NCI-H226 (cell line): ENCODE results near the gene GCGR.

Experiments
- DNase-seq: peaks from one replicate; pipeline ENCODE4 v3.0.0-alpha.2; 2015

Gene GCGR

GRCh38 chr17:81812571-81813370 lies 8.8 kb downstream of the GCGR start:
- no peak for DNase-seq

DNA sequence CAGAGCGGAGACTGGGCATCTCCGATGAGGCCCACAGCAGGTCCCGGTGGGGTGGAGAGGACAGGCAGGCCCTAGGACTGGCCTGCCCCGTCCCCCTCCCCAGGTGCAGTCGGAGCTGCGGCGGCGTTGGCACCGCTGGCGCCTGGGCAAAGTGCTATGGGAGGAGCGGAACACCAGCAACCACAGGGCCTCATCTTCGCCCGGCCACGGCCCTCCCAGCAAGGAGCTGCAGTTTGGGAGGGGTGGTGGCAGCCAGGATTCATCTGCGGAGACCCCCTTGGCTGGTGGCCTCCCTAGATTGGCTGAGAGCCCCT lies 9.4 kb downstream of the GCGR start:
- DNase-seq: no peak

- no peak for DNase-seq
Measured at GRCh38 chr17:81813861-81814683, 10.1 kb downstream of the GCGR start.

DNA sequence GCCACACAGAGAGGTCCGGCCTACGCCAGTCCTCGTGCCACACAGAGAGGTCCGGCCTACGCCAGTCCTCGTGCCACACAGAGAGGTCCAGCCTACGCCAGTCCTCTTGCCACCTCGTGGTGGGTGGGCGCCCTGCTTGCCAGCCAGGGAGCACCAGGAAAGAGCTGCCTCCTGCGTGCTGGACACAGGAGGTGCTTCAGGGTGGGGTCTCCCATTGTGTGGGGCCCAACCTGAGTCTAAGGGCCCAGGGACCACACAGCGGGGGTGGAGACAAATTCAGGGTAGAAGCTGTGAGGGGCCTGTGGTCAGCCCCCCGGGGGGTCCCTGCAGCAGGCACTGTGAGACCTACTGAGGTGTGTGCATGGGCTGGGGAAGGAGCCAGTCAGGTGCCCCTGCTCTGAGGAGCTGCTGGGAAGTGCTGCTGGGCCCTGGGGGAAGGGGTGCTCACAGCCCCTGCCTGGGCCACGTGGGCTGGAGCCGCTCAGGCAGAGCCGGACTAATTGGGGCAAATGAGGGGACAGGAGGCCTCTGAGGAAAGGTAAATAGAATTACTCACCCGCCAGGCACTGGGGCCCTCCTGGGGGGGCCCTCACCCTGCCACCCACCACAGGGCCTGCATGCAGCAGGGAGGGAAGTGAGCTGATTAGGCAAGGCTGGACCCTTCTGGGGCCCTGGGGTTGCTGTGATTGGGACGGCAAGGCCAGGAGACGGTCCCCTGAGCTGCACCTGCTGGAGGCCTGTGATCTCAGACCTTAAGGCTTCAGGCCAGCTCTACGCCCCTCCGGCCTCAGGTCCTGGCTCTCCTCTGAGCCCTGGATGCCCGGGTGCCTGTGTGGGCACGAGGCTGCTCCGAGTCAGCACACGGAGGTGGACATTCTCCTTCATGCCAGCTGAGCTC lies 11.0 kb downstream of the GCGR start:
- no peak for DNase-seq

- no peak for DNase-seq
Measured at GRCh38 chr17:81815646-81815986, 11.7 kb downstream of the GCGR start.

- DNase-seq: no peak
Measured at GRCh38 chr17:81817758-81818147, 13.8 kb downstream of the GCGR start.

DNA sequence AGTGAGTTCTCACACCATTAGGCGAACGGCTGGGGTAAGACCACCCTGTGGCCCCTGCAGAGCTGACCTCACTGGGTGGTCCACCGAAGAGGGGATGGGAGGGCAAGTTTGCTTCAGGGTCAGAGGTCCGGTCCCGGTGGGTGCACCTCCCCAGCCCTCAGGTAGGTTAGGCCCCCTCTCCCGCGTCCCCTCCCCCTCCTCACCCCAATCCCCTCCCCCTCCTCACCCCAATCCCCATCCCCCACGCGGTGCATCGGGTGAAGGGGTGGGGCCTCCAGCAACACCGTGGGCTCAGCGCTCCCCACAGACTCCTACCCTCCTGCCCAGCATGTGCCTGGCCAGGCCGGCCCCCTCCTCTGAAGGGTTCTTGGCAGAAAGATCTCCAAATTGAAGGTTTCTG lies 15.8 kb downstream of the GCGR start:
- DNase-seq: no peak

- peak; percentile 39 for DNase-seq
Measured at GRCh38 chr17:81821147-81821546, 17.2 kb downstream of the GCGR start.

DNA sequence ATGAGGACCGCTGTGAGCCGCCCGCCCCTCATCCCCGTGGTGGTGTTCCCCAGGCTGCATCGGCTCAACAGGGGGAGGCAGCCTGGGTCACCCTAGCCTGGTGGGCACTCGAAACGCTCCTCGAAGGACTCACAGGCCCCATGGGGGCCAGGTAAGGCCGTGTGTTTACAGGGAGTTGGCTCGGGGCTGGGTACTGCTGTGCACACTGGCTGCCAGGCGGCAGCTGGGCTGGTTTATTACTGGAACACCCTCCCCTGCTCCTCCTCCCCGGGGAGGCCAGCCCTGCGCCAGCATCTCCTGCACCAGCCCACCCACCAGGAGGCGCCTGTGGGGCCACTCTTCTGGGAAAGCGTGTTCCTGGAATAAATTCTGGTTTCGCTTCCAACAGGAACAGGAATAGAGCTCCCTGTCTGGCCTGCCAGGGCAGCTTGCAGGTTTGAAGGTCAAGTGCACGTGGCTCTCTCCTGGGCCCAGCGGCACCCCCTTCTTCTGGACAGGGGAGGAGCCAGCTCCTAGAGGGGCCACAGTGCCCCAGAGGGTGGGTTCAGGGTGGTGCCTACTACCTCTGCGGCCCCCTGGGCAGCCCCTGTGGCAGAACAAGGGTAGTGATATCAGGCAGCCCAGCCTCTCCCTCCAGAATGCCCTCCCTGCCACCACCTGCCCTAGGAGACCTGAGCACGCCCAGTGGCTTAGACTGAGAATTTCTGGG lies 17.8 kb downstream of the GCGR start:
- peak; percentile 86 for DNase-seq

DNA sequence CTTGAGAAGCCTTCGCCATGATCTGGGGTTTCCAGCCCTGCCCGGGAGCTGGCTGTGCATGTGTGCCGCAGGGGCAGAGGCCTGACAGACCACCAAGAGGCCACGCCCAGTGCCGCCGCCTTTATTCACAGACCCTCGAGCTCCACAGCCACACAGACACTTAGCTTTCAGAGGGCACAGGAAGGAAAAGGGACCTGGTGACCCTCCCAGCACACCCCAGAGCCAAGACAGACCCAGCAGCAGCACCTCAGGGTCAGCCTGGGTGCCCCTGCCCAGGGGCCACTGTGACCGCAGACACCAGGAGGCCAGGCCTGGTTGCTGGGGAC lies 18.3 kb downstream of the GCGR start:
- no peak for DNase-seq

DNA sequence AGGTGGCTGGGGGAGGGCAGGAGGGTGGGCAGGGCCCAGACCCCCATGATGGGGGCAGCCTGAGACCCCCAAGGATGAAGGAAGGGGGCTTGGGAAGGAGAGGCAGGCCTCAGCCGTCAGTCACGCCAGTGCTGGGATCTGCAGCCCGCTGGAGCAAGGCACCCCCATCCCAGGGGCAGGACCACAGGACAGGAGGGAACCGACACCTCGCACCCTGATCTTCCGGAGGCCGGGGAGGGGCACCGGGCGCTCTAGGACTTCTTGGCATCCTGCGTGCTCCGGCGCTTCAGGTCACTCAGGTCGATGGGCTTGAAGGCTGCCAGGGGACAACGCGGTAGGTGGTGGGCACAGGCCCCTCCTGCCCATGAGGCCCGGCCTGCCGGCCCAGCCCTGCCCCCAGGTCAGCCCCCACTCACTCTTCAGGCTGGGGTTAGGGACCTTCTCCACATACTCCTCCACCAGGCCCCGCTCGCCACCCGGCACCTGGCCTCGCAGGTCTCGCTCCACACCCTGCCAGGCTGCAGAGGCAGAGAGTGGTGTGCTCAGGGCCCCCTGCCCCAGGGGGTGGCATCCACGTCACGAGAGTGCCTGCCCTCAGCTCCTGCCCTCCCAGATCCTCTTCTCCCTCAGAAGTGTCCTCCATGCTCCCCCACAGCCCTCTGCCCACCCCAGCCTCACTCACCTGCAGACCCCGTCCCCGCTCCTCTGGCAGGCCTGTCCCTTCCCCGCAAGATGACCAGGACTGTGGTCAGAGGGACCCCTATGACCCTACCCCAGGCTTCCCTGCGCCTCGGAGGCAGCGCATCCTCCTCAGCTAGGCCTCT lies 19.3 kb downstream of the GCGR start:
- no peak for DNase-seq

DNA sequence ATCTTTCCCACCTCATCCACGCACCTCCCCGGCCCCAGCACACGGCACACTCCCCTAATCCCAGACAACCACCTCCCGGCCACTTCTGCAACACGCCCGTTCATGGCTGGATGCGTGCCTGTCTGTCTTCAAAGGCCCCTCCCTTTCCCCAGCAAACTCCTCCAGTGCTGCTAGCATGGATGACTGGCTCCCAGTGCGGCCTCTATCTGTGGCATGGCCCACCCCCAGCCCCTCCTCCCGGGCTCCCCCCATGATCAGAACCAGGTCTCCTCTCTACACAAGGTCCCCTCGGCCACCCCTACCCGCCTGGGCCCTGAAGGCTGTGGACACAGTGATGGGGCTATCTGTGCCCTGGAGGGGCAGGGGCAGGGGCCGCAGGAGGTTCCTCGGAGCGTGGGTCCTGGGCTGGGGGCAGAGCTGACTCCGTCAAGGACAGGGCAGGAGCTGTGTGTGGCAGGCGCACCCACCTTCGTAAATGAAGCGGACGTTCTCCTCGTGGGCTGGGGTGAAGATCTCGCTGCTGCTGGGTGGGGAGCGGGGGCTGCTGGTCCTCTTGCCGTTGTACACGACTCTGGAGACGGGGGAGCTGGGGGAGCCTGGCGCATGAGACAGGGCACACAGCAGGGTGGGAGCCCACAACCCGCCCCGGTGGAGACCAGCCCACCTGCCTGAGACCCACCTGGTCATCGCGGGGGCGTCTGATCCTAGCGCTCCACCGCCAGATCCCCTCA lies 20.0 kb downstream of the GCGR start:
- DNase-seq: no peak

DNA sequence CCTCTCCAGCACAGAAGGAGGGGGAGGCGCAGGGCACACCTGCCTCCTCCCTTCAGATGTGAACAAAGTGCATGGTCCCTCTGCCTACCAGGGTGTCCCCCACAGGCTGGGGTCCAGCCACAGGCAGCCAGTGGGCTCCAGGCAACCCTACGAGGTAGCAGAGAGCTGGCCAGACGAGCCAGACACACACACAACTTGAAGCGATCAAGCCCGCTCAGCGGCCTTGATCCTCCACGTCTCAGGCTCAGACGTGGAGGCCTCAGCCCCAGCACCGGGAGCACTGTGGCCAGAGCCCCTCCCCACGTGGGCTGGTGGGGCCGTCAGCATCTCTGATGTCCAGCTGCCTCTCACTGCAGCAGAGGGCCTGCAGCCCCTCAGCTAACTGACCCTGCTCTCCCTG lies 20.6 kb downstream of the GCGR start:
- no peak for DNase-seq

GRCh38 chr17:81825841-81826466 lies 22.0 kb downstream of the GCGR start:
- DNase-seq: no peak

- no peak for DNase-seq
Measured at GRCh38 chr17:81828656-81829055, 24.7 kb downstream of the GCGR start.

- no peak for DNase-seq
Measured at GRCh38 chr17:81829858-81830257, 25.9 kb downstream of the GCGR start.

- no peak for DNase-seq
Measured at GRCh38 chr17:81831563-81831956, 27.6 kb downstream of the GCGR start.

DNA sequence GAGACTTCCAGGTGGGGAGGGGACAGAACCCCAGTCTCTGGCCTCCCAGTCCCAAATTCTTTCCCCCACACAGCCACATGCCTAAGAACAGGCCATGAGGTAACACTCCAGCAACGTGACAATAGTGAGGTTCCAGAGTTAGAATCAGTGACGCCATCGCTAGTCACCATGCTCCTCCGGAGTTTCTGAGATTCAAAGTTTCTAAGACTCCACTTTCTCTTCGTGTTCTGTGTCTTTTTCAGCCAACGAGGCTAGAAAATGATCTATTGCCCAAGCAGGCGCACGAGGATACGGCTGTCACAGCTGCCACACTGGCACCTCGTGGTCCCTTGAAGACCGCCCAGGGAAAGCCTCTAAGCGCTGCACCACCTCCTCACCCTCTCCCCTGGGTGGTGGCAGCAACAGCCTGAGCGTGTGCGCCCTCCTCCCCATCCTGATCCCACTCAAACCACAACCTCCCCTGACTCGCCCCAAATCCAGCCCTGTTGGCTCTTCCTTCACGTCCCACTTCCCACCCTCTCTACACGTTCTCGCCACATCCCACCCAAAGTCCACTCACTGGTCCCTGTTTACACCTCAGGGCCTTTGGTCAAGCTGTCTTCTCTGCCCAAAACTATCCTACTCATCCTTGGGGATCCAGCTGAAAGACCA lies 28.1 kb downstream of the GCGR start:
- DNase-seq: no peak

DNA sequence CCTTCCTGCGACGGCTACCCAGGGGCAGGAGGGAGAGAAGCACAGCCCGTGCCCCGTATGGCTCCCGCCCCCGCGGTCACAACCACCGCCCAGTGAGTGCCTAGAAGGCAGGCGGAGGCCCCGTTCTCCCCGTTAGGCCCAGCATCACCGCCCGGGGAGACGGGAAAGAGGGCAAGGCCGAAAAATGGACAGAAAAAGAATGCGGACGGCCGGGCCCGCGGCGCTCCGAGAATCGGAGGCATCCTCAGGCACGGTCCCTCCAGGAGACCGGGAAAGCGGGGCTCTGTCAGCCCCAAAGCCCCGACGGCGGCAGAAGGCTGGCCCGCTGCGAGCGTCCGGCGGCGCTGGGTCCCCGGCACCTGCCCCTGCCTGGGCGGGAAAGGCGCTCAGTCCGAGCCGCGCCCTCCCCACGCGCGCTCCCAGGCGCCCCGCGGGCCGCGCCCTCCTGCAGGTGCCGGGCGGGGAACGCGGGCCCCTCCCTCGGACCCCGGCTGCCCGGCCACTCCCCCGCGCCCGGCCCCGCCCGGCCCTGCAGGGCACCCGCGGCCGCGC lies 28.7 kb downstream of the GCGR start:
- no peak for DNase-seq
